ENCODE data around the gene UMODL1.
A peak's percentile ranks its signal among the peaks of the same experiment; 100 is the strongest.

The UMODL1 gene

GRCh38 chr21:42088658-42089057 is 17.5 kb downstream of the UMODL1 start:
- no peaks in the 10 kb centered on the region for H3K9me3 Mint-ChIP-seq
- peaks cover 14% of the 10 kb centered on the region for H3K4me1 Mint-ChIP-seq (ENCODE audit: low read depth)
- peaks cover 15% of the 10 kb centered on the region for H3K27me3 Mint-ChIP-seq (ENCODE audit: low read depth)
- no peaks in the 10 kb centered on the region for H3K36me3 Mint-ChIP-seq (ENCODE audit: low read depth)
- no peak overlapping the region for H3K4me3 Mint-ChIP-seq
- H3K27ac Mint-ChIP-seq: no peak overlapping the region

- H3K27ac Mint-ChIP-seq: no peak overlapping the region
- no peaks in the 10 kb centered on the region for H3K36me3 Mint-ChIP-seq (ENCODE audit: low read depth)
- H3K4me3 Mint-ChIP-seq: peak overlapping the region; percentile 19
Measured at GRCh38 chr21:42089093-42089631, 18.0 kb downstream of the UMODL1 start.

GRCh38 chr21:42089665-42090310 is 18.7 kb downstream of the UMODL1 start:
- Mint-ChIP-seq H3K27ac (no peak overlapping the region), H3K36me3 (ENCODE audit: low read depth) (no peaks in the 10 kb centered on the region), H3K4me3 (no peak overlapping the region), H3K4me1 (ENCODE audit: low read depth) (peaks cover 14% of the 10 kb centered on the region), H3K9me3 (no peaks in the 10 kb centered on the region), H3K27me3 (ENCODE audit: low read depth) (peaks cover 15% of the 10 kb centered on the region)

More at GRCh38 chr21:42089093-42089631, 18.0 kb downstream of the UMODL1 start:
- peaks cover 14% of the 10 kb centered on the region for H3K4me1 Mint-ChIP-seq (ENCODE audit: low read depth)
- H3K9me3 Mint-ChIP-seq: no peaks in the 10 kb centered on the region
- H3K27me3 Mint-ChIP-seq (ENCODE audit: low read depth): peaks cover 15% of the 10 kb centered on the region

- Mint-ChIP-seq H3K4me3 (no peak overlapping the region), H3K36me3 (ENCODE audit: low read depth) (no peaks in the 10 kb centered on the region), H3K9me3 (peaks cover 3% of the 10 kb centered on the region), H3K27ac (no peak overlapping the region), H3K4me1 (ENCODE audit: low read depth) (peaks cover 14% of the 10 kb centered on the region), H3K27me3 (ENCODE audit: low read depth) (peaks cover 18% of the 10 kb centered on the region)
Measured at GRCh38 chr21:42091899-42092508, 20.9 kb downstream of the UMODL1 start.

- H3K36me3 Mint-ChIP-seq (ENCODE audit: low read depth): no peaks in the 10 kb centered on the region
- peaks cover 21% of the 10 kb centered on the region for H3K27me3 Mint-ChIP-seq (ENCODE audit: low read depth)
- H3K27ac Mint-ChIP-seq: no peak overlapping the region
- no peak overlapping the region for H3K4me3 Mint-ChIP-seq
- H3K9me3 Mint-ChIP-seq: peaks cover 3% of the 10 kb centered on the region
- peaks cover 14% of the 10 kb centered on the region for H3K4me1 Mint-ChIP-seq (ENCODE audit: low read depth)
Measured at GRCh38 chr21:42092771-42093170, 21.7 kb downstream of the UMODL1 start.

- peaks cover 14% of the 10 kb centered on the region for H3K4me1 Mint-ChIP-seq (ENCODE audit: low read depth)
- H3K36me3 Mint-ChIP-seq (ENCODE audit: low read depth): no peaks in the 10 kb centered on the region
Measured at GRCh38 chr21:42093186-42093585, 22.1 kb downstream of the UMODL1 start.

GRCh38 chr21:42093991-42094421 is 22.9 kb downstream of the UMODL1 start:
- no peaks in the 10 kb centered on the region for H3K36me3 Mint-ChIP-seq (ENCODE audit: low read depth)
- peaks cover 10% of the 10 kb centered on the region for H3K4me1 Mint-ChIP-seq (ENCODE audit: low read depth)
- no peak overlapping the region for H3K4me3 Mint-ChIP-seq
- H3K27me3 Mint-ChIP-seq (ENCODE audit: low read depth): peaks cover 21% of the 10 kb centered on the region
- peaks cover 3% of the 10 kb centered on the region for H3K9me3 Mint-ChIP-seq
- no peak overlapping the region for H3K27ac Mint-ChIP-seq

More at GRCh38 chr21:42093186-42093585, 22.1 kb downstream of the UMODL1 start:
- Mint-ChIP-seq H3K27me3 (ENCODE audit: low read depth) (peaks cover 21% of the 10 kb centered on the region), H3K9me3 (peaks cover 3% of the 10 kb centered on the region), H3K27ac (no peak overlapping the region), H3K4me3 (no peak overlapping the region)

- Mint-ChIP-seq H3K36me3 (ENCODE audit: low read depth) (no peaks in the 10 kb centered on the region), H3K27me3 (ENCODE audit: low read depth) (peaks cover 21% of the 10 kb centered on the region), H3K9me3 (peaks cover 3% of the 10 kb centered on the region), H3K4me3 (no peak overlapping the region), H3K27ac (no peak overlapping the region), H3K4me1 (ENCODE audit: low read depth) (peaks cover 5% of the 10 kb centered on the region)
Measured at GRCh38 chr21:42094811-42095210, 23.7 kb downstream of the UMODL1 start.

GRCh38 chr21:42095581-42095980 is 24.5 kb downstream of the UMODL1 start:
- H3K36me3 Mint-ChIP-seq (ENCODE audit: low read depth): no peaks in the 10 kb centered on the region

GRCh38 chr21:42096566-42096965 is 25.4 kb downstream of the UMODL1 start:
- H3K27ac Mint-ChIP-seq: no peak overlapping the region
- H3K4me1 Mint-ChIP-seq (ENCODE audit: low read depth): no peaks in the 10 kb centered on the region
- H3K36me3 Mint-ChIP-seq (ENCODE audit: low read depth): no peaks in the 10 kb centered on the region
- H3K4me3 Mint-ChIP-seq: no peak overlapping the region
- peaks cover 15% of the 10 kb centered on the region for H3K27me3 Mint-ChIP-seq (ENCODE audit: low read depth)
- peaks cover 3% of the 10 kb centered on the region for H3K9me3 Mint-ChIP-seq

More at GRCh38 chr21:42095581-42095980, 24.5 kb downstream of the UMODL1 start:
- H3K27me3 Mint-ChIP-seq (ENCODE audit: low read depth): peaks cover 17% of the 10 kb centered on the region
- no peaks in the 10 kb centered on the region for H3K4me1 Mint-ChIP-seq (ENCODE audit: low read depth)
- H3K4me3 Mint-ChIP-seq: no peak overlapping the region
- no peak overlapping the region for H3K27ac Mint-ChIP-seq
- peaks cover 3% of the 10 kb centered on the region for H3K9me3 Mint-ChIP-seq

- Mint-ChIP-seq H3K4me3 (no peak overlapping the region), H3K36me3 (ENCODE audit: low read depth) (no peaks in the 10 kb centered on the region), H3K9me3 (peaks cover 3% of the 10 kb centered on the region), H3K27me3 (ENCODE audit: low read depth) (peaks cover 17% of the 10 kb centered on the region), H3K27ac (no peak overlapping the region), H3K4me1 (ENCODE audit: low read depth) (no peaks in the 10 kb centered on the region)
Measured at GRCh38 chr21:42097274-42097673, 26.2 kb downstream of the UMODL1 start.

GRCh38 chr21:42097860-42098454 is 26.8 kb downstream of the UMODL1 start:
- Mint-ChIP-seq H3K36me3 (ENCODE audit: low read depth) (no peaks in the 10 kb centered on the region), H3K4me3 (no peak overlapping the region), H3K27ac (no peak overlapping the region), H3K4me1 (ENCODE audit: low read depth) (no peaks in the 10 kb centered on the region), H3K27me3 (ENCODE audit: low read depth) (peaks cover 23% of the 10 kb centered on the region), H3K9me3 (peaks cover 3% of the 10 kb centered on the region)

- Mint-ChIP-seq H3K36me3 (ENCODE audit: low read depth) (no peaks in the 10 kb centered on the region), H3K4me1 (ENCODE audit: low read depth) (no peaks in the 10 kb centered on the region), H3K27me3 (ENCODE audit: low read depth) (peaks cover 28% of the 10 kb centered on the region), H3K9me3 (peaks cover 3% of the 10 kb centered on the region), H3K4me3 (no peak overlapping the region), H3K27ac (no peak overlapping the region)
Measured at GRCh38 chr21:42098957-42099505, 27.9 kb downstream of the UMODL1 start.

- Mint-ChIP-seq H3K9me3 (no peaks in the 10 kb centered on the region), H3K4me3 (no peak overlapping the region), H3K36me3 (ENCODE audit: low read depth) (no peaks in the 10 kb centered on the region), H3K4me1 (ENCODE audit: low read depth) (no peaks in the 10 kb centered on the region), H3K27me3 (ENCODE audit: low read depth) (peaks cover 28% of the 10 kb centered on the region), H3K27ac (no peak overlapping the region)
Measured at GRCh38 chr21:42101246-42101645, 30.1 kb downstream of the UMODL1 start.

Measured in T-helper 1 cell treated with Interleukin-12 subunit alpha and Interleukin-12 subunit beta and Interleukin-4 antibody, amounts not matched to agents 30 μg/mL and 1 μg/mL, for 36 hours (primary cell).